Mesothelial cell of epicardium (in vitro differentiated cells): ENCODE results near the gene REV1. TPM values are rescaled to one million over a fixed set of nuclear protein-coding genes. Genes with fewer than 3 reads are reported as not detected.
"Not testable (repeated sequence)": the region's sequence is repeated elsewhere in the genome, so short reads cannot be mapped to it uniquely, and the experiment has no call there.

Experiments
- DNase-seq, 2 experiments: peaks; one replicate each; pipeline ENCODE4 v3.0.0; 2021; ENCODE audit warnings: low spot score in 2 of 2; ENCODE audit not compliant: unreplicated experiment in 2 of 2
- H3K27ac Mint-ChIP-seq: 2 replicates; pipeline ENCODE4 v1.8.0; 2021; ENCODE audit warnings: mixed read lengths
- H3K27me3 Mint-ChIP-seq: 2 replicates; pipeline ENCODE4 v1.8.0; 2021; ENCODE audit warnings: low read depth, mixed read lengths
- H3K36me3 Mint-ChIP-seq: 2 replicates; pipeline ENCODE4 v1.8.0; 2021; ENCODE audit warnings: mixed read lengths
- H3K4me1 Mint-ChIP-seq: 2 replicates; pipeline ENCODE4 v1.8.0; 2021; ENCODE audit warnings: mixed read lengths
- H3K4me3 Mint-ChIP-seq: 2 replicates; pipeline ENCODE4 v1.8.0; 2021; ENCODE audit warnings: mild to moderate bottlenecking, moderate library complexity, mixed read lengths
- H3K9me3 Mint-ChIP-seq: 2 replicates; pipeline ENCODE4 v1.8.0; 2021; ENCODE audit warnings: mixed read lengths
- total RNA-seq: library from RNA; stranded (reverse); gene quantifications from 3 replicates; pipeline ENCODE4 v1.2.1, GENCODE V29; 2021
- TF ChIP-seq, protein P1 (sequence below): fragments of 200-600 bp; sonication (generic); IDR thresholded peaks from one replicate; pipeline ENCODE4 v1.5.0; 2021; ENCODE audit warnings: antibody characterized with exemption; ENCODE audit not compliant: unreplicated experiment

The REV1 gene
- total RNA-seq, 1 donor from 2014 or later = 58.7 TPM

DNA sequence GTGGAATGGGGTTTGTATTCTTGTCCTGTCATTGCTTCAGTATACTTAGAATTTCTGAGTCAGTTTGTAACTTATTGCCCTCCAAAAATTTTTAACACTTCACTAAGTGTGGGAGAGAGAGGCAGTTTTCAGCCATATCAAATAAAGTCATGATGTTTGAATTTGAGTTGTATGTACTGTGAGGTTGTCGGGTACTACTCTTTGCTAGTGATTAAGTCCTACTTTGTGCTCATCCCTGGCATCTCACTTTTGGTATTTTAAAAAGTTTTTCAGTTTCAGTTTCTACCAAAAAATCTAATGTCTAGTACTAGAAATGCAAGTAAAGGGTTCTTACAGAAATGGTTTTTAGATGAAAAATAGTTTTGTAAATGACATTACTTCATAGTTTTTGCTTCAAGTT lies 111.9 kb downstream of the REV1 start:
- DNase-seq = no peak
- peaks cover 68% of the 10 kb centered on the region for H3K36me3 Mint-ChIP-seq
- H3K4me1 Mint-ChIP-seq = no peaks in the 10 kb centered on the region
- no peak overlapping the region for H3K4me3 Mint-ChIP-seq
- H3K9me3 Mint-ChIP-seq = peaks cover 20% of the 10 kb centered on the region
- H3K27me3 Mint-ChIP-seq = no peaks in the 10 kb centered on the region
- H3K27ac Mint-ChIP-seq = no peak overlapping the region
- TF ChIP-seq, protein P1, sequence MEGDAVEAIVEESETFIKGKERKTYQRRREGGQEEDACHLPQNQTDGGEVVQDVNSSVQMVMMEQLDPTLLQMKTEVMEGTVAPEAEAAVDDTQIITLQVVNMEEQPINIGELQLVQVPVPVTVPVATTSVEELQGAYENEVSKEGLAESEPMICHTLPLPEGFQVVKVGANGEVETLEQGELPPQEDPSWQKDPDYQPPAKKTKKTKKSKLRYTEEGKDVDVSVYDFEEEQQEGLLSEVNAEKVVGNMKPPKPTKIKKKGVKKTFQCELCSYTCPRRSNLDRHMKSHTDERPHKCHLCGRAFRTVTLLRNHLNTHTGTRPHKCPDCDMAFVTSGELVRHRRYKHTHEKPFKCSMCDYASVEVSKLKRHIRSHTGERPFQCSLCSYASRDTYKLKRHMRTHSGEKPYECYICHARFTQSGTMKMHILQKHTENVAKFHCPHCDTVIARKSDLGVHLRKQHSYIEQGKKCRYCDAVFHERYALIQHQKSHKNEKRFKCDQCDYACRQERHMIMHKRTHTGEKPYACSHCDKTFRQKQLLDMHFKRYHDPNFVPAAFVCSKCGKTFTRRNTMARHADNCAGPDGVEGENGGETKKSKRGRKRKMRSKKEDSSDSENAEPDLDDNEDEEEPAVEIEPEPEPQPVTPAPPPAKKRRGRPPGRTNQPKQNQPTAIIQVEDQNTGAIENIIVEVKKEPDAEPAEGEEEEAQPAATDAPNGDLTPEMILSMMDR = no peak

DNA sequence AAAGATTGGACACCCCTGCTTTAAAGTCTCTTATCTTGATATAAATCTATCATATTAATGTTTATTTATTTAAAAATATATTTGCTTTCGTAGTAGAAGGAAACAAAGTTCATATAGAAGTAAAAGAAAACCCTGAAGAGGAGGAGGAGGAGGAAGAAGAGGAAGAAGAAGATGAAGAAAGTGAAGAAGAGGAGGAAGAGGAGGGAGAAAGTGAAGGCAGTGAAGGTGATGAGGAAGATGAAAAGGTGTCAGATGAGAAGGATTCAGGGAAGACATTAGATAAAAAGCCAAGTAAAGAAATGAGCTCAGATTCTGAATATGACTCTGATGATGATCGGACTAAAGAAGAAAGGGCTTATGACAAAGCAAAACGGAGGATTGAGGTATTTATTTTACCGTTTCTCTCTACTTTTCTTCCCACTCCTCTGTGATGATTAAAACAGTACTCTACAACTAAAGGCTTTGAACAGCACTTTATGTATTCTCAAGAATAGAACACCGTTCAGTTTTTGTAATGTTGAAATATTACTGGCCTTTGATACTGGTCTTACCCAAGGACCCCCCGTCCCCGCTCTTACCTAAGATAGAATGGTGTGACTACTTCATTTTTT lies 113.5 kb downstream of the REV1 start:
- no peak overlapping the region for H3K27ac Mint-ChIP-seq
- TF ChIP-seq, protein P1 = no peak
- peaks cover 67% of the 10 kb centered on the region for H3K36me3 Mint-ChIP-seq
- no peaks in the 10 kb centered on the region for H3K27me3 Mint-ChIP-seq
- peaks cover 25% of the 10 kb centered on the region for H3K9me3 Mint-ChIP-seq
- DNase-seq = no peak
- H3K4me1 Mint-ChIP-seq = no peaks in the 10 kb centered on the region
- H3K4me3 Mint-ChIP-seq = no peak overlapping the region

DNA sequence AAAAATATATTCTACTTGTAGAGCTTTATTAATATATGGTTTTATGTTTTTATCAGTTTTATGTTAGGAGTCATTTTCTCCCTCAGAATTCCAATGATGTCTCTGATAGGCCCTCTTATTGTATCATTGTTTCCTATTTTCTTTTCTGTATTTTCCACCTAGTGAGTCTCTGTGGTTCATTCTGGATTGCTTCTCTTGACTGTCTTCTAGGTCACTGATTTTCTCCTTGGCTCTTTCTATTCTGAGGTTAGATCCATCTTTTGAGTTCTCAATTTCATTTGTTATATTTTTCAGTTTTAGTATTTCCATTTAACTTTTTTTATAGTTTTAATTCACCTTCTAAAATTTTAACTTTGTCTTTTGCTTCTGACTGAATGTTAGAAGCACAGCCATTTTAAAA lies 115.1 kb downstream of the REV1 start:
- Mint-ChIP-seq H3K4me3 (no peak overlapping the region), H3K4me1 (no peaks in the 10 kb centered on the region), H3K27me3 (no peaks in the 10 kb centered on the region)

DNA sequence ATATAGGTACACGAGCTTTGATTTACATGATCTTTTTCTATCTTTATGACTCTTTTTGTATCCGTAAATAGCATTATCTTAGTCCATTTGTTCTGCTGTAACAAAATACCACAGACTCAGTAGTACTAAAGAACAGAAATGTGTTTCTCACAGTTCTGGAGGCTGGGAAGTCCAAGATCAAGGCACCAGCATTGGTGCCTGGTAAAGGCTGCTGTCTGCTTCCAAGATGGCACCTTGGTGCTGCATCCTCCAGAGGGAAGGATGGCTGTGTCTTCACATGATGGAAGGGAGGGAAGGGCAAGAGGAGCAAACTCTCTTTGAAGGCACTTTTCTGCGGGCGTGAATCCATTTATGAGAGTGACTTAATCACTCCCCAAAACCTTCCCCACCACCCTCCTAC lies 116.7 kb downstream of the REV1 start:
- peaks cover 25% of the 10 kb centered on the region for H3K9me3 Mint-ChIP-seq
- no peak for DNase-seq
- H3K27me3 Mint-ChIP-seq = no peaks in the 10 kb centered on the region
- H3K4me3 Mint-ChIP-seq = no peak overlapping the region
- H3K36me3 Mint-ChIP-seq = peaks cover 57% of the 10 kb centered on the region
- TF ChIP-seq, protein P1 = no peak
- no peak overlapping the region for H3K27ac Mint-ChIP-seq
- H3K4me1 Mint-ChIP-seq = no peaks in the 10 kb centered on the region

More for the DNA sequence above, 115.1 kb downstream of the REV1 start:
- Mint-ChIP-seq H3K9me3 (peaks cover 25% of the 10 kb centered on the region), H3K27ac (no peak overlapping the region), H3K36me3 (peaks cover 62% of the 10 kb centered on the region)
- no peak for DNase-seq
- TF ChIP-seq, protein P1 = no peak

DNA sequence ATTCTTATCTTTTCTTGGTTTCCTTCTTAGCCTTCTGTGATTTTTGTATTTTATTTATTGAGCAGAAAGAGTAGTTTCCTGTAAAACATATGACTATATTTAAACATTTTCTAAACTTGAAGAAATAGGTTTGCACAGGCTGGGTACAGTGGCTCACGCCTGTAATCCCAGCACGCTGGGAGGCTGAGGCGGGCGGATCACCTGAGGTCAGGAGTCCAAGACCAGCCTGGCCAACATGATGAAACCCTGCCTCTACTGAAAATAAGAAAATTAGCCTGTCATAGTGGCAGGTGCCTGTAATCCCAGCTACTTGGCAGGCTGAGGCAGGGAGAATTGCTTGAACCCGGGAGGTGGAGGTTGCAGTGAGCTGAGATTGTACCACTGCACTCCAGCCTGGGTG lies 121.0 kb downstream of the REV1 start:
- H3K27me3 Mint-ChIP-seq, H3K27ac Mint-ChIP-seq, H3K4me1 Mint-ChIP-seq, DNase-seq, H3K4me3 Mint-ChIP-seq: not testable (repeated sequence)
- Mint-ChIP-seq H3K9me3 (peaks cover 14% of the 10 kb centered on the region), H3K36me3 (peaks cover 44% of the 10 kb centered on the region)

DNA sequence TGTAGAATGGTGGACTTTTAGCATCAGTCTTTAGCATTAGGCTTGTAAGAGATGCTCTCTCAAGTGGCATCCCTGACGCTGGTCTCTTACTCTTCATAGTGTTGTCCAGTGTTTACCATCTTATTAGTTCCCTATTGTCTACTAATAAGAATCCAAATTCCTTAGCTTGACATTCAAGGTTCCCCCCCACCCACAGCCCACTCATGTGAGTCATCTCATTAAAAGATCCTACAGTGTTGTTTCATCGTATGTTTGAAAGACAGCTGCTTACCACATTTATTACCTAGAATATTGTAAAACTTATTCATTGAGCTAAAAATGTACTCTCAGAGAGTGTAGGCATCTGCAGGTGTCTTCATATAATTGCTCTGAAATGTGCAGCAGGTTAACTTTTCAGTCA lies 124.2 kb downstream of the REV1 start:
- Mint-ChIP-seq H3K36me3 (peaks cover 36% of the 10 kb centered on the region), H3K9me3 (no peaks in the 10 kb centered on the region), H3K4me1 (no peaks in the 10 kb centered on the region), H3K27me3 (no peaks in the 10 kb centered on the region), H3K4me3 (no peak overlapping the region), H3K27ac (no peak overlapping the region)
- TF ChIP-seq, protein P1 = no peak
- no peak for DNase-seq
